H1 (cell line): Measurements from ENCODE around the gene ATF3. TPM values are rescaled to one million over a fixed set of nuclear protein-coding genes. Genes with fewer than 3 reads are reported as not detected.

Experiments used
- CTCF ChIA-PET: fragments of 300-600 bp; sonication (Branson Sonifier 250); formaldehyde crosslinking; loops from one replicate; lab custom pipeline; 2021; ENCODE audit not compliant: partially characterized antibody; lab: Charles Lee
- POLR2A ChIA-PET: fragments of 300-600 bp; sonication (Branson Sonifier 250); formaldehyde crosslinking; loops from one replicate; lab custom pipeline; 2021; ENCODE audit warnings: inconsistent platforms; ENCODE audit not compliant: partially characterized antibody; lab: Charles Lee
- DNase-seq, 2 experiments: peaks; one replicate each; pipeline versions ENCODE4 v3.0.0 to v3.0.0-alpha.2; 2010 to 2022; ENCODE audit warnings: low spot score in 2 of 2, low read depth in 1 of 2, mixed read lengths in 1 of 2
- FAIRE-seq: peaks from 2 replicates; lab custom pipeline; 2011; peaks lifted over from hg19 to GRCh38; lab: Jason Lieb, UNC
- H2AFZ ChIP-seq: 2 replicates; pipeline ENCODE4 v1.8.1; 2012; ENCODE audit warnings: low read length, inconsistent platforms
- H2AK5ac ChIP-seq: 2 replicates; pipeline ENCODE4 v1.6.1; 2013; ENCODE audit warnings: low read depth, low read length
- H2BK120ac ChIP-seq: replicated peaks from 2 replicates; pipeline ENCODE3; 2013; ENCODE audit warnings: low read depth, low read length, inconsistent platforms
- H2BK12ac ChIP-seq: 2 replicates; pipeline ENCODE4 v1.6.1; 2013; ENCODE audit warnings: low read depth, low read length
- H2BK15ac ChIP-seq: 2 replicates; pipeline ENCODE4 v1.6.1; 2013; ENCODE audit warnings: low read length
- H2BK20ac ChIP-seq: 2 replicates; pipeline ENCODE4 v1.6.1; 2013; ENCODE audit warnings: low read length
- H2BK5ac ChIP-seq: 2 replicates; pipeline ENCODE4 v1.6.1; 2013; ENCODE audit warnings: low read depth, low read length
- H3K14ac ChIP-seq: 2 replicates; pipeline ENCODE4 v1.6.1; 2013; ENCODE audit warnings: inconsistent platforms; ENCODE audit not compliant: insufficient read length
- H3K18ac ChIP-seq: 2 replicates; pipeline ENCODE4 v1.6.1; 2013; ENCODE audit warnings: low read length; ENCODE audit errors: extremely low read depth
- H3K23ac ChIP-seq: 2 replicates; pipeline ENCODE4 v1.6.1; 2013; ENCODE audit warnings: inconsistent platforms; ENCODE audit not compliant: insufficient read length
- H3K23me2 ChIP-seq: 2 replicates; pipeline ENCODE4 v1.6.1; 2013; ENCODE audit warnings: low read depth, low read length
- H3K27ac ChIP-seq: 2 replicates; pipeline ENCODE4 v1.6.1; 2011; ENCODE audit warnings: low read depth, low read length, inconsistent platforms
- H3K27me3 ChIP-seq, 4 experiments: replicated peaks in 1 of 4; 1 replicate in 1 of 4; 2 replicates in 3 of 4; pipeline versions ENCODE4 v1.6.1 to v1.8.1; 2011 to 2013; ENCODE audit warnings: low read length in 3 of 4, mild to moderate bottlenecking in 3 of 4, inconsistent platforms in 2 of 4, mixed read lengths in 2 of 4, moderate library complexity in 1 of 4; ENCODE audit not compliant: control insufficient read depth in 3 of 4, insufficient read depth in 3 of 4; ENCODE audit errors: extremely low read depth in 1 of 4
- H3K36me3 ChIP-seq, 4 experiments: 2 replicates each; pipeline versions ENCODE4 v1.6.1 to v1.8.1; 2011 to 2013; ENCODE audit warnings: mild to moderate bottlenecking in 4 of 4, low read length in 3 of 4, moderate library complexity in 2 of 4, control low read depth in 1 of 4, inconsistent platforms in 1 of 4; ENCODE audit not compliant: insufficient read depth in 4 of 4, control insufficient read depth in 2 of 4
- H3K4ac ChIP-seq: replicated peaks from 2 replicates; pipeline ENCODE3; 2013; ENCODE audit warnings: low read length, low read depth, mixed read lengths, inconsistent platforms; ENCODE audit not compliant: insufficient read length
- H3K4me1 ChIP-seq, 4 experiments: replicated peaks in 1 of 4; 1 replicate in 1 of 4; 2 replicates in 3 of 4; pipeline versions ENCODE4 v1.6.1 to v1.8.1; 2011 to 2013; ENCODE audit warnings: low read length in 3 of 4, inconsistent platforms in 2 of 4, mixed read lengths in 1 of 4; ENCODE audit not compliant: insufficient read depth in 4 of 4, control insufficient read depth in 3 of 4
- H3K4me2 ChIP-seq, 2 experiments: 2 replicates each; pipeline versions ENCODE4 v1.6.1 to v1.8.1; 2011 to 2013; ENCODE audit warnings: low read depth in 2 of 2, low read length in 2 of 2, control low read depth in 1 of 2, inconsistent platforms in 1 of 2, mild to moderate bottlenecking in 1 of 2; ENCODE audit not compliant: insufficient read depth in 1 of 2
- H3K4me3 ChIP-seq, 4 experiments: fragments of 200-600, 300-600 bp in 1 of 4; sonication (generic), shearing (Covaris generic), sonication (Bioruptor Twin) in 1 of 4; 2 replicates each; pipeline versions ENCODE4 v1.5.1 to v1.8.1; 2011 to 2016; ENCODE audit warnings: low read length in 4 of 4, low read depth in 3 of 4, control low read depth in 2 of 4, inconsistent platforms in 2 of 4, mild to moderate bottlenecking in 2 of 4, mixed read lengths in 1 of 4, moderate library complexity in 1 of 4; ENCODE audit not compliant: insufficient read depth in 2 of 4; ENCODE audit errors: extremely low read depth in 1 of 4
- H3K56ac ChIP-seq: replicated peaks from 2 replicates; pipeline ENCODE3; 2013; ENCODE audit warnings: low read depth, mild to moderate bottlenecking, mixed read lengths, low read length, inconsistent platforms; ENCODE audit not compliant: insufficient read length
- H3K79me1 ChIP-seq: 2 replicates; pipeline ENCODE4 v1.6.1; 2013; ENCODE audit warnings: low read depth, low read length, control low read depth
- H3K79me2 ChIP-seq, 2 experiments: 2 replicates each; pipeline versions ENCODE4 v1.6.1 to v1.8.1; 2012 to 2013; ENCODE audit warnings: low read length in 2 of 2, mild to moderate bottlenecking in 2 of 2, inconsistent platforms in 1 of 2; ENCODE audit not compliant: insufficient read depth in 2 of 2, control insufficient read depth in 1 of 2
- H3K9ac ChIP-seq, 4 experiments: replicated peaks in 1 of 4; 1 replicate in 1 of 4; 2 replicates in 3 of 4; pipeline versions ENCODE4 v1.6.1 to v1.8.1; 2011 to 2013; ENCODE audit warnings: low read depth in 3 of 4, low read length in 3 of 4, control low read depth in 2 of 4, mild to moderate bottlenecking in 2 of 4, moderate library complexity in 2 of 4, inconsistent platforms in 1 of 4; ENCODE audit errors: extremely low read depth in 1 of 4
- H3K9me3 ChIP-seq, 2 experiments: 2 replicates each; pipeline versions ENCODE4 v1.6.1 to v1.8.1; 2012 to 2013; ENCODE audit warnings: mild to moderate bottlenecking in 2 of 2, moderate library complexity in 2 of 2, control low read depth in 1 of 2, inconsistent platforms in 1 of 2, low read depth in 1 of 2, low read length in 1 of 2, mixed read lengths in 1 of 2; ENCODE audit not compliant: insufficient read depth in 2 of 2
- H4K20me1 ChIP-seq, 2 experiments: replicated peaks in 1 of 2; 2 replicates each; pipeline versions ENCODE3 to v1.8.1; 2011 to 2013; ENCODE audit warnings: inconsistent platforms in 2 of 2, low read length in 2 of 2, mild to moderate bottlenecking in 1 of 2; ENCODE audit not compliant: insufficient read depth in 2 of 2, control insufficient read depth in 1 of 2
- H4K5ac ChIP-seq: 2 replicates; pipeline ENCODE4 v1.6.1; 2013; ENCODE audit warnings: low read length, low read depth, mixed read lengths, inconsistent platforms; ENCODE audit not compliant: insufficient read length
- H4K8ac ChIP-seq: 2 replicates; pipeline ENCODE4 v1.8.0; 2013; ENCODE audit warnings: mild to moderate bottlenecking, moderate library complexity, low read length, inconsistent platforms; ENCODE audit not compliant: insufficient read depth; ENCODE audit errors: extremely low read depth
- H4K91ac ChIP-seq: replicated peaks from 2 replicates; pipeline ENCODE3; 2013; ENCODE audit warnings: low read length, mixed read lengths, inconsistent platforms; ENCODE audit not compliant: insufficient read length
- CHD1 ChIP-seq: IDR thresholded peaks from 2 replicates; pipeline ENCODE4 v1.6.1; 2012; ENCODE audit warnings: low read depth, low read length, improper control_type of control experiment
- EGR1 ChIP-seq: IDR thresholded peaks from 2 replicates; pipeline ENCODE4 v1.6.1; 2011; ENCODE audit warnings: low read depth, low read length, borderline replicate concordance
- HDAC2 ChIP-seq, 2 experiments: fragments of 300-600 bp in 1 of 2; sonication (generic) in 1 of 2; IDR thresholded peaks; 2 replicates each; pipeline ENCODE4 v1.6.1; 2011 to 2012; ENCODE audit warnings: low read depth in 2 of 2, low read length in 2 of 2, mild to moderate bottlenecking in 2 of 2, moderate library complexity in 2 of 2, borderline replicate concordance in 1 of 2, inconsistent platforms in 1 of 2
- JUND ChIP-seq: IDR thresholded peaks from 2 replicates; pipeline ENCODE4 v1.6.1; 2011; ENCODE audit warnings: mild to moderate bottlenecking, improper control_type of control experiment, low read length
- NRF1 ChIP-seq: IDR thresholded peaks from 2 replicates; pipeline ENCODE4 v1.6.1; 2011; ENCODE audit warnings: mild to moderate bottlenecking, low read depth, low read length, improper control_type of control experiment
- POLR2AphosphoS5 ChIP-seq: IDR thresholded peaks from 2 replicates; pipeline ENCODE4 v1.6.1; 2011; ENCODE audit warnings: low read depth, low read length
- RBBP5 ChIP-seq: IDR thresholded peaks from 2 replicates; pipeline ENCODE4 v1.7.1; 2012; ENCODE audit warnings: low read depth, mild to moderate bottlenecking, inconsistent platforms, low read length, moderate library complexity, borderline replicate concordance
- RXRA ChIP-seq: IDR thresholded peaks from 2 replicates; pipeline ENCODE4 v1.6.1; 2011; ENCODE audit warnings: low read depth, mild to moderate bottlenecking, low read length, moderate library complexity; ENCODE audit not compliant: insufficient read depth
- SIN3A ChIP-seq, 2 experiments: IDR thresholded peaks in 1 of 2; conservative IDR thresholded peaks in 1 of 2; 2 replicates each; pipeline ENCODE4 v1.6.1; 2011 to 2012; ENCODE audit warnings: low read length in 2 of 2, improper control_type of control experiment in 1 of 2, low read depth in 1 of 2, mild to moderate bottlenecking in 1 of 2
- SIRT6 ChIP-seq: IDR thresholded peaks from one replicate; pipeline ENCODE4 v1.7.1; 2012; ENCODE audit warnings: low read length, inconsistent platforms
- SP2 ChIP-seq: IDR thresholded peaks from 2 replicates; pipeline ENCODE4 v1.6.1; 2012; ENCODE audit warnings: mild to moderate bottlenecking, low read length, inconsistent platforms
- TEAD4 ChIP-seq: IDR thresholded peaks from 2 replicates; pipeline ENCODE4 v1.6.1; 2012; ENCODE audit warnings: low read depth, low read length, inconsistent platforms, mixed read lengths
- WGBS, 2 experiments: shearing (Covaris generic) in 1 of 2; methylation state at CpG; one replicate each; pipeline versions ENCODE4 v1.1.6 to v1.1.7; 2013 to 2015; ENCODE audit warnings: low lambda C conversion rate in 2 of 2, mixed read lengths in 2 of 2, inconsistent platforms in 1 of 2, low coverage in 1 of 2, missing lambda C conversion rate in 1 of 2; ENCODE audit not compliant: insufficient replicate concordance in 2 of 2, insufficient coverage in 1 of 2, insufficient read length in 1 of 2; ENCODE audit errors: extremely low coverage in 1 of 2, missing lambda C conversion rate in 1 of 2; 5-methylcytosine and 5-hydroxymethylcytosine counted together
- polyA plus RNA-seq, 7 experiments: library from polyadenylated mRNA; depleted of rRNA in 3 of 7; stranded (reverse) in 5 of 7; unstranded in 2 of 7; fragments of >200 nt in 5 of 7; fragments of 200-250 nt in 2 of 7; gene quantifications; 1 replicate in 5 of 7; 2 replicates in 1 of 7; 4 replicates in 1 of 7; pipeline versions ENCODE4 v1.2.1 to v1.2.3, GENCODE V29; 2011 to 2013; ENCODE audit warnings: missing spikeins in 2 of 7, mixed read lengths in 2 of 7
- total RNA-seq: library from RNA; stranded (reverse); fragmentation: NEBNext Ultra II Directional; extraction: Animal tissue kit (Norgen Biotek cat#: 25700); gene quantifications from 2 replicates; pipeline ENCODE4 v1.2.1, GENCODE V29; 2021
- TF ChIP-seq, protein P1 (sequence below): IDR thresholded peaks from 2 replicates; pipeline ENCODE4 v1.6.1; 2012; ENCODE audit warnings: inconsistent platforms
- TF ChIP-seq, protein P2 (sequence below): IDR thresholded peaks from 2 replicates; pipeline ENCODE4 v1.6.1; 2012; ENCODE audit warnings: inconsistent platforms

The ATF3 gene
- total and polyA plus RNA-seq, 2 of the 8 experiments (the other 6 are each of a cell fraction or from before 2014, with no cell fraction given) = 12.2 to 27.7 TPM

DNA sequence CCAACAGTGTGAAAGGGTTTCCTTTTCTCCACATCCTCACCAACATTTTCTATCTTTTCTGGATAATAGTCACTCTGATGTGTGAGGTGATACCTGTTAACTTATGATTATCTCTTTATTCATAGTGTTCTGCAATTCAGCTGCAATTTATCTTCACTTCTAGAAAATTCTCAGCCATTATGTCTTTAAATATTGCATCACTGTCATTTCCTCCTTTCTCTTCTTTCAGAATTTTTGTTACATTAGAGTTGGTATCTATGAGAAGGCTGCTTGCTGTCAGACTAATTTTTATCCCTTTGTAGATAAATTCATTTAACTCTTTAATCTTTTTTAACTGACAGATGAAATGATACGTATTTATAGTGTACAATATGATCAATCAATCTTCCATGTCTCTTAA, 30.5 kb upstream of the ATF3 start:
- H3K79me2 ChIP-seq = no peaks in the 10 kb centered on the region
- no peaks in the 10 kb centered on the region for H3K79me1 ChIP-seq
- no peak overlapping the region for H3K4me3 ChIP-seq
- H3K27me3 ChIP-seq = no peaks in the 10 kb centered on the region
- H3K4me2 ChIP-seq = no peak overlapping the region
- H3K27ac ChIP-seq = no peak overlapping the region
- no peaks in the 10 kb centered on the region for H3K23me2 ChIP-seq
- H2BK120ac ChIP-seq = no peak overlapping the region
- H2BK12ac ChIP-seq = no peak overlapping the region
- no peak overlapping the region for H4K91ac ChIP-seq
- ChIA-PET POLR2A (interaction anchor here (1.9 kb wide), 1 partner anchor 30 kb away, joined by 6 read pairs; the partner anchor contains the start of gene ATF3), CTCF (interaction anchor here (1.3 to 1.4 kb wide), 2 partner anchors 9 to 100 kb away, joined by 4 to 6 read pairs; no protein-coding TSS in a partner anchor)
- H4K20me1 ChIP-seq = no peaks in the 10 kb centered on the region
- no peak overlapping the region for H3K23ac ChIP-seq
- no peak for FAIRE-seq
- no peak overlapping the region for H2AFZ ChIP-seq
- H3K56ac ChIP-seq = no peak overlapping the region
- no peaks in the 10 kb centered on the region for H3K9me3 ChIP-seq
- 84% methylated on average over 1 of the region's 1 CpG; no CpG with 5 or more reads in 1 of the 2 experiments for WGBS, 2 experiments
- no peak overlapping the region for H3K9ac ChIP-seq
- H3K18ac ChIP-seq = no peak overlapping the region
- H3K36me3 ChIP-seq = no peaks in the 10 kb centered on the region
- H3K4me1 ChIP-seq = no peaks in the 10 kb centered on the region; a peak in 1 of 7 replicates
- H4K8ac ChIP-seq = no peak overlapping the region
- H2BK20ac ChIP-seq = no peak overlapping the region
- no peak overlapping the region for H3K4ac ChIP-seq
- no peak for DNase-seq
- no peak overlapping the region for H2BK5ac ChIP-seq
- no peak overlapping the region for H4K5ac ChIP-seq
- H2BK15ac ChIP-seq = no peak overlapping the region
- H2AK5ac ChIP-seq = no peak overlapping the region
- H3K14ac ChIP-seq = no peak overlapping the region
- TF ChIP-seq EGR1 (no peak), TEAD4 (no peak), SIRT6 (no peak), SP2 (no peak), JUND (no peak), NRF1 (no peak), CHD1 (no peak), HDAC2 (IDR thresholded peaks at IDR 0.05; ENCODE audit: borderline replicate concordance in 1 of 2, low read depth in 2 of 2, low read length in 2 of 2) (no peak), RXRA (no peak), SIN3A (conservative IDR thresholded peaks at IDR 0.05 in 1 of 2, IDR thresholded peaks at IDR 0.05 in 1 of 2; ENCODE audit: low read depth in 1 of 2, low read length in 2 of 2) (no peak), POLR2AphosphoS5 (no peak), RBBP5 (no peak)
- TF ChIP-seq, protein P1, sequence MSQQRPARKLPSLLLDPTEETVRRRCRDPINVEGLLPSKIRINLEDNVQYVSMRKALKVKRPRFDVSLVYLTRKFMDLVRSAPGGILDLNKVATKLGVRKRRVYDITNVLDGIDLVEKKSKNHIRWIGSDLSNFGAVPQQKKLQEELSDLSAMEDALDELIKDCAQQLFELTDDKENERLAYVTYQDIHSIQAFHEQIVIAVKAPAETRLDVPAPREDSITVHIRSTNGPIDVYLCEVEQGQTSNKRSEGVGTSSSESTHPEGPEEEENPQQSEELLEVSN = no peak
- TF ChIP-seq, protein P2, sequence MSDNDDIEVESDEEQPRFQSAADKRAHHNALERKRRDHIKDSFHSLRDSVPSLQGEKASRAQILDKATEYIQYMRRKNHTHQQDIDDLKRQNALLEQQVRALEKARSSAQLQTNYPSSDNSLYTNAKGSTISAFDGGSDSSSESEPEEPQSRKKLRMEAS = no peak
